ENCODE data around the gene ZNF563. TPM values are rescaled to one million over a fixed set of nuclear protein-coding genes. Genes with fewer than 3 reads are reported as not detected.

Gene ZNF563
- total and polyA plus RNA-seq, 10 of the 15 experiments (the other 5 are each of a cell fraction or from before 2014, with no cell fraction given), result 1.7 to 6.4 (median 2.8) TPM

DNA sequence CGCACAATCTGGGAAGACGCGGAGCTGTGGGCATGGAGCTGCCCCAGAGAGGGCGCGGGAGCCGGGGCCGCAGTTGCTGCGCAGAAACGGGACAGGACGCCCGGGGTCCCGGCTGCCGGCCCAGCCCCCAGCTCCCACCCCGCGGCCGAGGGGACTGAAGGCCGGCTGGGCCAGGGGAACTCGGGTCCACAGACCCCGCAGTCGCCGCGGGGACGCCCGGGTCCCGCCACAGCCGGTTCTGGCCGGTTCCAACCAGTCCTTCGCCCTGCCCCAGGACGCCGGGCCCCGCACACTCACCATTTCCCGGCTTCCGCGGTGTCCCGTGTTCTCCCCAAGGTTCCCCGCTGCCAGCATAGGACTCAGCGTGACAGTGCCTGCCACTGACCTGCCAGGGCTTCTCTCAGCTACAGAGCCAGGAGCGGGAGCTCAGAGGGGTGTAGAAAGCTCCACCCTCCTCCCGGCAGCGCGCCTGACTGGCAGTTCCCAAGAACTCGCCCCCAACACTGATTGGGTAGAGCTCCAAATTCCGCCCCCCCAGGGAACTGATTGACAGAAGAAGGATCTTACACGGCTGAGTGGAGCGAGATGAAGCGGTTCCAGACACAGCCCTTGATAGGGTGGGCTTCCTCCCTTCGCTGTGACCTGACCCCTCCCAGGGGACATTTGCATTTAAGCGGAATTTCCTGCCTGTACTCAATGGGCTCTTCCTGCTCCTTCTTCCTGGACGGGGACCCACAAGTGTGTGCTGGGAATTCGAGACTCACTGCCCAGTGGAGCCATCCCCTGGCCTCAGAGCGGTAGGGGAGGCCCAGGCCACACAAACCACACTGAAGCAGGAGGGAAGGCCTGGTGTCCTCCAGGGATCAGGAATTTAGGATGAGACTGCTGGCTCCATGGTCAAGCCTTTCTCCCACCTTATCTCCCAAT, 32.1 kb upstream of the ZNF563 start, which contains the start of gene ZNF442 (continued):
- TF ChIP-seq SMC3 (IDR thresholded peaks at IDR 0.05; ENCODE audit: borderline replicate concordance, low read length) (0 out of 2 replicates have a peak, but pooled peaks have one; percentile 13), MYC (IDR thresholded peaks at IDR 0.05; ENCODE audit: insufficient read depth, insufficient read length, insufficient replicate concordance, low read length, severe bottlenecking) (no peak), E2F4 (IDR thresholded peaks at IDR 0.05; ENCODE audit: low read depth, low read length) (no peak), SREBF1 (IDR thresholded peaks at IDR 0.05; ENCODE audit: low read length) (no peak), CHD2 (IDR thresholded peaks at IDR 0.05; ENCODE audit: borderline replicate concordance, low read depth, low read length) (no peak), IKZF1 (conservative IDR thresholded peaks at IDR 0.05) (peak; percentile 54; the same call in 1 of the 2 replicates), RAD51 (IDR thresholded peaks at IDR 0.05) (no peak), POLR2AphosphoS2 (IDR thresholded peaks at IDR 0.05; ENCODE audit: low read depth, low read length) (no peak), TCF3 (IDR thresholded peaks at IDR 0.05; ENCODE audit: borderline replicate concordance, insufficient read depth, low read depth, low read length) (0 out of 2 replicates have a peak, but pooled peaks have one; percentile 11), SMARCA5 (IDR thresholded peaks at IDR 0.05) (no peak), FOS (IDR thresholded peaks at IDR 0.05; ENCODE audit: borderline replicate concordance, extremely low read depth, insufficient read length) (no peak), HDGF (IDR thresholded peaks at IDR 0.05) (no peak), STAT3 (IDR thresholded peaks at IDR 0.05; ENCODE audit: low read depth, low read length) (no peak), SUPT20H (IDR thresholded peaks at IDR 0.05; ENCODE audit: borderline replicate concordance, control insufficient read depth, low read depth, low read length) (no peak), NFIC (IDR thresholded peaks at IDR 0.05; ENCODE audit: low read depth, low read length) (no peak), HDAC2 (IDR thresholded peaks at IDR 0.05) (no peak), POU2F2 (IDR thresholded peaks at IDR 0.05; ENCODE audit: borderline replicate concordance, low read depth, low read length) (0 out of 3 replicates have a peak, but pooled peaks have one; percentile 39), NBN (IDR thresholded peaks at IDR 0.05) (no peak), BHLHE40 (IDR thresholded peaks at IDR 0.05; ENCODE audit: borderline replicate concordance in 1 of 2, low read depth in 2 of 2, low read length in 1 of 2) (no peak), YBX1 (IDR thresholded peaks at IDR 0.05) (no peak), NKRF (conservative IDR thresholded peaks at IDR 0.05) (peak; percentile 55; the same call in 1 of the 2 replicates)
- TF ChIP-seq, protein P1, sequence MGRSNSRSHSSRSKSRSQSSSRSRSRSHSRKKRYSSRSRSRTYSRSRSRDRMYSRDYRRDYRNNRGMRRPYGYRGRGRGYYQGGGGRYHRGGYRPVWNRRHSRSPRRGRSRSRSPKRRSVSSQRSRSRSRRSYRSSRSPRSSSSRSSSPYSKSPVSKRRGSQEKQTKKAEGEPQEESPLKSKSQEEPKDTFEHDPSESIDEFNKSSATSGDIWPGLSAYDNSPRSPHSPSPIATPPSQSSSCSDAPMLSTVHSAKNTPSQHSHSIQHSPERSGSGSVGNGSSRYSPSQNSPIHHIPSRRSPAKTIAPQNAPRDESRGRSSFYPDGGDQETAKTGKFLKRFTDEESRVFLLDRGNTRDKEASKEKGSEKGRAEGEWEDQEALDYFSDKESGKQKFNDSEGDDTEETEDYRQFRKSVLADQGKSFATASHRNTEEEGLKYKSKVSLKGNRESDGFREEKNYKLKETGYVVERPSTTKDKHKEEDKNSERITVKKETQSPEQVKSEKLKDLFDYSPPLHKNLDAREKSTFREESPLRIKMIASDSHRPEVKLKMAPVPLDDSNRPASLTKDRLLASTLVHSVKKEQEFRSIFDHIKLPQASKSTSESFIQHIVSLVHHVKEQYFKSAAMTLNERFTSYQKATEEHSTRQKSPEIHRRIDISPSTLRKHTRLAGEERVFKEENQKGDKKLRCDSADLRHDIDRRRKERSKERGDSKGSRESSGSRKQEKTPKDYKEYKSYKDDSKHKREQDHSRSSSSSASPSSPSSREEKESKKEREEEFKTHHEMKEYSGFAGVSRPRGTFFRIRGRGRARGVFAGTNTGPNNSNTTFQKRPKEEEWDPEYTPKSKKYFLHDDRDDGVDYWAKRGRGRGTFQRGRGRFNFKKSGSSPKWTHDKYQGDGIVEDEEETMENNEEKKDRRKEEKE (IDR thresholded peaks at IDR 0.05), result no peak
- TF ChIP-seq, protein P2, sequence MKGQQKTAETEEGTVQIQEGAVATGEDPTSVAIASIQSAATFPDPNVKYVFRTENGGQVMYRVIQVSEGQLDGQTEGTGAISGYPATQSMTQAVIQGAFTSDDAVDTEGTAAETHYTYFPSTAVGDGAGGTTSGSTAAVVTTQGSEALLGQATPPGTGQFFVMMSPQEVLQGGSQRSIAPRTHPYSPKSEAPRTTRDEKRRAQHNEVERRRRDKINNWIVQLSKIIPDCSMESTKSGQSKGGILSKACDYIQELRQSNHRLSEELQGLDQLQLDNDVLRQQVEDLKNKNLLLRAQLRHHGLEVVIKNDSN (IDR thresholded peaks at IDR 0.05; ENCODE audit: borderline replicate concordance, extremely low read length, insufficient read depth, low read depth, low read length), result no peak

Measured in GM12878 (cell line).